Stomach (tissue), 4 donors: ENCODE measurements around the gene LRMDA.

Experiments
- EP300 ChIP-seq: sonication (generic); formaldehyde crosslinking; IDR thresholded peaks from one replicate; pipeline ENCODE4 v1.6.1; 2017; ENCODE audit warnings: antibody characterized with exemption
- TF ChIP-seq, protein P1 (sequence below), 7 experiments: fragments of 450-650 bp in 4 of 7; fragments of 200-600 bp in 3 of 7; sonication (generic) in 3 of 7; IDR thresholded peaks; one replicate each; pipeline ENCODE4 v1.5.1; 2016 to 2019; ENCODE audit warnings: antibody characterized with exemption in 7 of 7, control low read depth in 2 of 7, mild to moderate bottlenecking in 1 of 7

GRCh38 chr10:75540357-75540966 lies 109.0 kb downstream of the LRMDA start:
- TF ChIP-seq, protein P1, sequence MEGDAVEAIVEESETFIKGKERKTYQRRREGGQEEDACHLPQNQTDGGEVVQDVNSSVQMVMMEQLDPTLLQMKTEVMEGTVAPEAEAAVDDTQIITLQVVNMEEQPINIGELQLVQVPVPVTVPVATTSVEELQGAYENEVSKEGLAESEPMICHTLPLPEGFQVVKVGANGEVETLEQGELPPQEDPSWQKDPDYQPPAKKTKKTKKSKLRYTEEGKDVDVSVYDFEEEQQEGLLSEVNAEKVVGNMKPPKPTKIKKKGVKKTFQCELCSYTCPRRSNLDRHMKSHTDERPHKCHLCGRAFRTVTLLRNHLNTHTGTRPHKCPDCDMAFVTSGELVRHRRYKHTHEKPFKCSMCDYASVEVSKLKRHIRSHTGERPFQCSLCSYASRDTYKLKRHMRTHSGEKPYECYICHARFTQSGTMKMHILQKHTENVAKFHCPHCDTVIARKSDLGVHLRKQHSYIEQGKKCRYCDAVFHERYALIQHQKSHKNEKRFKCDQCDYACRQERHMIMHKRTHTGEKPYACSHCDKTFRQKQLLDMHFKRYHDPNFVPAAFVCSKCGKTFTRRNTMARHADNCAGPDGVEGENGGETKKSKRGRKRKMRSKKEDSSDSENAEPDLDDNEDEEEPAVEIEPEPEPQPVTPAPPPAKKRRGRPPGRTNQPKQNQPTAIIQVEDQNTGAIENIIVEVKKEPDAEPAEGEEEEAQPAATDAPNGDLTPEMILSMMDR (IDR thresholded peaks at IDR 0.05), result no peak
- no peak for TF ChIP-seq EP300
